CD4-positive, alpha-beta T cell (primary cell): ENCODE data around the gene TMEM107. TPM values are rescaled to one million over a fixed set of nuclear protein-coding genes. Genes with fewer than 3 reads are reported as not detected.
A peak's percentile ranks its signal among the peaks of the same experiment; 100 is the strongest.

Experiments
- ATAC-seq: fragments of 200-7000 bp; cut with Tn5 transposase; one replicate; pipeline ENCODE4 v1.10.0; 2022; ENCODE audit warnings: mild to moderate bottlenecking; ENCODE audit not compliant: poor library complexity
- CTCF ChIA-PET: fragments of 350-600 bp; sonication (Branson Sonifier 250); formaldehyde crosslinking; loops from one replicate; lab custom pipeline; 2021; ENCODE audit warnings: antibody characterized with exemption, inconsistent platforms; lab: Charles Lee
- POLR2A ChIA-PET: fragments of 350-600 bp; sonication (Branson Sonifier 250); formaldehyde crosslinking; loops from one replicate; lab custom pipeline; 2021; ENCODE audit warnings: antibody characterized with exemption, inconsistent platforms; lab: Charles Lee
- DNase-seq, 14 experiments: peaks; one replicate each; pipeline ENCODE4 v3.0.0-alpha.2; 2013 to 2020; ENCODE audit warnings: mixed read lengths in 2 of 14
- H3K27ac ChIP-seq, 2 donors: one replicate each; pipeline versions ENCODE4 v1.5.1 to v1.7.0; 2013; ENCODE audit warnings: low read length in 2 of 2, low read depth in 1 of 2, mild to moderate bottlenecking in 1 of 2
- H3K27me3 ChIP-seq, 2 experiments: 1 replicate in 1 of 2; 2 replicates in 1 of 2; pipeline versions ENCODE4 v1.6.1 to v1.7.0; 2013; ENCODE audit warnings: low read length in 2 of 2, control low read depth in 1 of 2, mild to moderate bottlenecking in 1 of 2, moderate library complexity in 1 of 2; ENCODE audit not compliant: insufficient read depth in 2 of 2, control insufficient read depth in 1 of 2
- H3K36me3 ChIP-seq: one replicate; pipeline ENCODE4 v1.6.1; 2013; ENCODE audit warnings: low read length, control low read depth; ENCODE audit not compliant: insufficient read depth
- H3K4me1 ChIP-seq: one replicate; pipeline ENCODE4 v1.6.1; 2013; ENCODE audit warnings: low read length, control low read depth; ENCODE audit not compliant: insufficient read depth
- H3K4me3 ChIP-seq: one replicate; pipeline ENCODE4 v1.5.1; 2013; ENCODE audit warnings: mild to moderate bottlenecking, low read length, moderate library complexity
- H3K9me3 ChIP-seq, 2 experiments: 1 replicate in 1 of 2; 2 replicates in 1 of 2; pipeline versions ENCODE4 v1.6.1 to v1.7.0; 2013; ENCODE audit warnings: low read length in 2 of 2, mild to moderate bottlenecking in 2 of 2, control low read depth in 1 of 2, moderate library complexity in 1 of 2; ENCODE audit not compliant: control insufficient read depth in 1 of 2, insufficient read depth in 1 of 2
- H3K27ac Mint-ChIP-seq: one replicate; pipeline ENCODE4 v1.8.0; 2020; ENCODE audit warnings: mixed read lengths
- H3K27me3 Mint-ChIP-seq: one replicate; pipeline ENCODE4 v1.8.0; 2021; ENCODE audit warnings: mixed read lengths
- H3K36me3 Mint-ChIP-seq: one replicate; pipeline ENCODE4 v1.8.0; 2021; ENCODE audit warnings: low read depth, mixed read lengths
- H3K4me1 Mint-ChIP-seq: one replicate; pipeline ENCODE4 v1.8.0; 2021; ENCODE audit warnings: low read depth, mixed read lengths
- H3K4me3 Mint-ChIP-seq: one replicate; pipeline ENCODE4 v1.8.0; 2020; ENCODE audit warnings: mild to moderate bottlenecking, mixed read lengths
- H3K9me3 Mint-ChIP-seq: one replicate; pipeline ENCODE4 v1.8.0; 2020; ENCODE audit warnings: mixed read lengths
- intact Hi-C, 2 experiments: fragments of 100-400 bp; cut with DNase I in 1 of 2; cut with micrococcal nuclease in 1 of 2; formaldehyde crosslinking; loops; one replicate each; pipeline versions ENCODE4 v1.15.1 to v1.9.0; 2023 to 2025; cut with DNase I, micrococcal nuclease
- total RNA-seq, 174 experiments: library from RNA in 2 of 174; stranded (reverse) in 2 of 174; gene quantifications; one replicate each; pipeline ENCODE4 v1.2.3 and lab custom pipeline; 2021 to 2026
- TF ChIP-seq, protein P1 (sequence below): fragments of 200-600 bp; IDR thresholded peaks from one replicate; pipeline ENCODE4 v1.8.0; 2022; ENCODE audit warnings: antibody characterized with exemption, mild to moderate bottlenecking

Gene TMEM107
- total RNA-seq, 2 experiments from 2014 or later = 12.2 to 12.9 TPM

- CTCF ChIA-PET = interaction anchor here (1.0 to 4.7 kb wide), 10 partner anchors 11 to 114 kb away, joined by 3 to 30 read pairs (median 7); partner anchors contain the start of genes ALOXE3 and TMEM107
- H3K9me3 Mint-ChIP-seq = no peaks in the 10 kb centered on the region
- POLR2A ChIA-PET = interaction anchor here (0.6 to 10.5 kb wide), 19 partner anchors 12 to 555 kb away, joined by 3 to 344 read pairs (median 13); partner anchors contain the start of genes ALOXE3, AURKB, CTC1 and PFAS
- Histone ChIP-seq H3K4me3 (peak overlapping the region; percentile 93), H3K27me3 (no peaks in the 10 kb centered on the region), H3K27ac (peak overlapping the region; percentile 28 to 83), H3K4me1 (peaks cover 70% of the 10 kb centered on the region), H3K9me3 (no peaks in the 10 kb centered on the region), H3K36me3 (no peaks in the 10 kb centered on the region)
- H3K36me3 Mint-ChIP-seq = peaks cover 3% of the 10 kb centered on the region
- ATAC-seq (peak; percentile 4), DNase-seq (peak; percentile 67 to 94 (median 80))
- no peaks in the 10 kb centered on the region for H3K27me3 Mint-ChIP-seq
- H3K4me3 Mint-ChIP-seq = no peak overlapping the region
- TF ChIP-seq, protein P1, sequence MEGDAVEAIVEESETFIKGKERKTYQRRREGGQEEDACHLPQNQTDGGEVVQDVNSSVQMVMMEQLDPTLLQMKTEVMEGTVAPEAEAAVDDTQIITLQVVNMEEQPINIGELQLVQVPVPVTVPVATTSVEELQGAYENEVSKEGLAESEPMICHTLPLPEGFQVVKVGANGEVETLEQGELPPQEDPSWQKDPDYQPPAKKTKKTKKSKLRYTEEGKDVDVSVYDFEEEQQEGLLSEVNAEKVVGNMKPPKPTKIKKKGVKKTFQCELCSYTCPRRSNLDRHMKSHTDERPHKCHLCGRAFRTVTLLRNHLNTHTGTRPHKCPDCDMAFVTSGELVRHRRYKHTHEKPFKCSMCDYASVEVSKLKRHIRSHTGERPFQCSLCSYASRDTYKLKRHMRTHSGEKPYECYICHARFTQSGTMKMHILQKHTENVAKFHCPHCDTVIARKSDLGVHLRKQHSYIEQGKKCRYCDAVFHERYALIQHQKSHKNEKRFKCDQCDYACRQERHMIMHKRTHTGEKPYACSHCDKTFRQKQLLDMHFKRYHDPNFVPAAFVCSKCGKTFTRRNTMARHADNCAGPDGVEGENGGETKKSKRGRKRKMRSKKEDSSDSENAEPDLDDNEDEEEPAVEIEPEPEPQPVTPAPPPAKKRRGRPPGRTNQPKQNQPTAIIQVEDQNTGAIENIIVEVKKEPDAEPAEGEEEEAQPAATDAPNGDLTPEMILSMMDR = no peak
- no peak overlapping the region for H3K27ac Mint-ChIP-seq
- intact Hi-C loops = loop anchor here (2.0 to 5.0 kb wide), 6 partner anchors 13 to 67 kb away; partner anchors contain the start of genes CTC1 (in 1 of the 2) and PFAS (in 1 of the 2)
- H3K4me1 Mint-ChIP-seq = peaks cover 12% of the 10 kb centered on the region
Measured at GRCh38 chr17:8187517-8188262, 11.5 kb upstream of the TMEM107 start.

- ChIA-PET CTCF (interaction anchor here (0.8 to 4.7 kb wide), 10 partner anchors 11 to 68 kb away, joined by 3 to 30 read pairs (median 7); partner anchors contain the start of genes ALOXE3 and TMEM107), POLR2A (interaction anchor here (0.7 to 10.5 kb wide), 19 partner anchors 9 to 109 kb away, joined by 3 to 344 read pairs (median 13); partner anchors contain the start of genes ALOXE3, AURKB, CTC1 and HES7)
- Mint-ChIP-seq H3K36me3 (peaks cover 3% of the 10 kb centered on the region), H3K27ac (no peak overlapping the region), H3K4me3 (no peak overlapping the region), H3K27me3 (no peaks in the 10 kb centered on the region), H3K4me1 (peaks cover 15% of the 10 kb centered on the region), H3K9me3 (no peaks in the 10 kb centered on the region)
- Histone ChIP-seq H3K27me3 (no peaks in the 10 kb centered on the region), H3K27ac (peak overlapping the region; percentile 65 to 76), H3K9me3 (no peaks in the 10 kb centered on the region), H3K4me1 (peaks cover 62% of the 10 kb centered on the region), H3K36me3 (no peaks in the 10 kb centered on the region), H3K4me3 (peak overlapping the region; percentile 93)
- peak; percentile 83 to 95 (median 90) for DNase-seq
- peak; percentile 49 for ATAC-seq
- intact Hi-C loops = loop anchor here (1.0 to 5.0 kb wide), 9 partner anchors 11 to 68 kb away; partner anchors contain the start of genes CTC1 (in 1 of the 2), PFAS (in 1 of the 2) and TMEM107 (in 1 of the 2)
- TF ChIP-seq, protein P1 = peak; percentile 28
Measured at GRCh38 chr17:8186787-8187516, 10.8 kb upstream of the TMEM107 start.

DNA sequence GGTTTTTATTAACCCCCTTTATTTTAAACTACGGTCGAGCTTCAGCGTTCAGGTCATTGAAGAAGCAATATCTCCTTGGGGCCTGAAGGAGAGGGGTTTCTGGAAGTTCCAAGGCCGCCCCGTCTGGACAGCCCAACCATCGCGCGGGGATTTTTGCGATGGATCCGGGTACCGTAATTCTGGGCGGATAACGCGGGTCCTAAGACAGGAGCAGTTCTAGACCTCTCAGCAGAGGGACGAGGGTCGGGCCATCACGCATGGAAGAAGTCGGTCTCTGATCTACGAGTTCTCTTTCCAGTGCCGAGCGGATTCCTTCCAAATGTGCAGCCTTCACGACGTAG lies 10.2 kb upstream of the TMEM107 start:
- no peak for DNase-seq
- Mint-ChIP-seq H3K4me3 (no peak overlapping the region), H3K27me3 (no peaks in the 10 kb centered on the region), H3K36me3 (peaks cover 3% of the 10 kb centered on the region), H3K9me3 (no peaks in the 10 kb centered on the region), H3K4me1 (peaks cover 18% of the 10 kb centered on the region), H3K27ac (no peak overlapping the region)
- ATAC-seq = no peak
- Histone ChIP-seq H3K4me1 (peaks cover 57% of the 10 kb centered on the region), H3K9me3 (no peaks in the 10 kb centered on the region), H3K27ac (peak overlapping the region; percentile 65 to 76), H3K27me3 (no peaks in the 10 kb centered on the region), H3K36me3 (no peaks in the 10 kb centered on the region), H3K4me3 (peak overlapping the region; percentile 93)
- POLR2A ChIA-PET = interaction anchor here (0.7 to 10.5 kb wide), 16 partner anchors 10 to 109 kb away, joined by 3 to 344 read pairs (median 16); partner anchors contain the start of genes ALOXE3, AURKB, CTC1 and HES7
- intact Hi-C loops = loop anchor here (1.0 to 5.0 kb wide), 9 partner anchors 10 to 67 kb away; partner anchors contain the start of genes CTC1 (in 1 of the 2), PFAS (in 1 of the 2) and TMEM107 (in 1 of the 2)
- CTCF ChIA-PET = interaction anchor here (0.8 to 4.7 kb wide), 8 partner anchors 10 to 66 kb away, joined by 3 to 30 read pairs (median 9); partner anchors contain the start of gene TMEM107
- TF ChIP-seq, protein P1 = peak; percentile 46
